ENCODE data around the gene RNF44.

Gene RNF44

GRCh38 chr5:176521699-176522263 is 15.4 kb downstream of the RNF44 start:
- H3K4me3 ChIP-seq (ENCODE audit: low read length in 2 of 2), result no peak overlapping the region
- H3K27ac ChIP-seq (ENCODE audit: low read depth in 2 of 2, low read length in 2 of 2), result no peak overlapping the region
- no peak overlapping the region for H3K9ac ChIP-seq (ENCODE audit: low read depth in 1 of 2, low read length in 2 of 2)
- no peaks in the 10 kb centered on the region for H3K9me3 ChIP-seq (ENCODE audit: control insufficient read depth in 2 of 2, low read length in 2 of 2)
- no peaks in the 10 kb centered on the region for H3K36me3 ChIP-seq (ENCODE audit: control insufficient read depth in 2 of 2, insufficient read depth in 2 of 2, low read length in 2 of 2)
- H3K4me1 ChIP-seq (ENCODE audit: control insufficient read depth in 2 of 2, insufficient read depth in 2 of 2, low read length in 2 of 2), result peaks cover 0 to 2% of the 10 kb centered on the region in 2 donors
- H3K27me3 ChIP-seq (ENCODE audit: control insufficient read depth in 2 of 2, insufficient read depth in 2 of 2, low read length in 2 of 2), result no peaks in the 10 kb centered on the region

GRCh38 chr5:176521286-176521685 is 15.9 kb downstream of the RNF44 start:
- H3K27me3 ChIP-seq (ENCODE audit: control insufficient read depth in 2 of 2, insufficient read depth in 2 of 2, low read length in 2 of 2), result no peaks in the 10 kb centered on the region
- no peak overlapping the region for H3K27ac ChIP-seq (ENCODE audit: low read depth in 2 of 2, low read length in 2 of 2)
- H3K4me3 ChIP-seq (ENCODE audit: low read length in 2 of 2), result no peak overlapping the region
- H3K9me3 ChIP-seq (ENCODE audit: control insufficient read depth in 2 of 2, low read length in 2 of 2), result no peaks in the 10 kb centered on the region
- H3K36me3 ChIP-seq (ENCODE audit: control insufficient read depth in 2 of 2, insufficient read depth in 2 of 2, low read length in 2 of 2), result no peaks in the 10 kb centered on the region
- no peak overlapping the region for H3K9ac ChIP-seq (ENCODE audit: low read depth in 1 of 2, low read length in 2 of 2)
- H3K4me1 ChIP-seq (ENCODE audit: control insufficient read depth in 2 of 2, insufficient read depth in 2 of 2, low read length in 2 of 2), result peaks cover 0 to 2% of the 10 kb centered on the region in 2 donors

GRCh38 chr5:176519810-176520720 is 17.1 kb downstream of the RNF44 start:
- no peaks in the 10 kb centered on the region for H3K36me3 ChIP-seq (ENCODE audit: control insufficient read depth in 2 of 2, insufficient read depth in 2 of 2, low read length in 2 of 2)
- no peak overlapping the region for H3K4me3 ChIP-seq (ENCODE audit: low read length in 2 of 2)
- H3K27me3 ChIP-seq (ENCODE audit: control insufficient read depth in 2 of 2, insufficient read depth in 2 of 2, low read length in 2 of 2), result no peaks in the 10 kb centered on the region
- no peak overlapping the region for H3K9ac ChIP-seq (ENCODE audit: low read depth in 1 of 2, low read length in 2 of 2)
- H3K27ac ChIP-seq (ENCODE audit: low read depth in 2 of 2, low read length in 2 of 2), result no peak overlapping the region
- H3K4me1 ChIP-seq (ENCODE audit: control insufficient read depth in 2 of 2, insufficient read depth in 2 of 2, low read length in 2 of 2), result peaks cover 0 to 2% of the 10 kb centered on the region in 2 donors
- no peaks in the 10 kb centered on the region for H3K9me3 ChIP-seq (ENCODE audit: control insufficient read depth in 2 of 2, low read length in 2 of 2)

DNA sequence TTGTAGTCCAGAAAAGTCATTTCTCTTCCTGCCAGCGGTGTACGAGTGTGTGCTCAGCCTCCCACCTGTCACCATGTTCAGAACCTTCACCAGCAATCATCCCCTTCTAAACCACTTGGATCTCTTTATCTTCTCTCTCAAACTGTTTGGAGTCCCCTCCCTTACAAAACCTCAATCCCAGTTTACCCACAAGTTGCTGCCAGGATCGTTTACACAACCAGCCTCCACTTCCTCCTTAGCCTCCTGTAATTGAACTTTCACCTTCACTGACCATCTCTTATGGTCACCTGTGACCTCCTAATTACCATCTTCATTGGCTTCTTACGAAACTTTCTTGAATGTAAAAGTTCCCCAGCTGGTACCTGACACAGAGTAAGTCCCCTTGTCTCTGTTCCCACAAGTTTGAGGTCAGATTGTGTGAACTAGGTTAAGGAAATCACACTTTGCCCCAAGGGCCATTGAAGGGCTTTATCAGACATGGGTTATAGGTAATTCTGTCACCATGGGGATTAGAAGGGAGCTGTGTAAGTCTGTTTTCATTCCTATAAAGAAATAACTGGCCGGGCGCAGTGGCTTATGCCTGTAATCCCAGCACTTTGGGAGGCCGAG is 20.0 kb downstream of the RNF44 start:
- Histone ChIP-seq H3K4me3 (ENCODE audit: low read length in 2 of 2) (no peak overlapping the region), H3K4me1 (ENCODE audit: control insufficient read depth in 2 of 2, insufficient read depth in 2 of 2, low read length in 2 of 2) (peaks cover 0 to 2% of the 10 kb centered on the region in 2 donors), H3K27me3 (ENCODE audit: control insufficient read depth in 2 of 2, insufficient read depth in 2 of 2, low read length in 2 of 2) (no peaks in the 10 kb centered on the region), H3K36me3 (ENCODE audit: control insufficient read depth in 2 of 2, insufficient read depth in 2 of 2, low read length in 2 of 2) (no peaks in the 10 kb centered on the region), H3K9ac (ENCODE audit: low read depth in 1 of 2, low read length in 2 of 2) (no peak overlapping the region), H3K9me3 (ENCODE audit: control insufficient read depth in 2 of 2, low read length in 2 of 2) (no peaks in the 10 kb centered on the region), H3K27ac (ENCODE audit: low read depth in 2 of 2, low read length in 2 of 2) (no peak overlapping the region)

GRCh38 chr5:176515396-176515795 is 21.8 kb downstream of the RNF44 start:
- Histone ChIP-seq H3K36me3 (ENCODE audit: control insufficient read depth in 2 of 2, insufficient read depth in 2 of 2, low read length in 2 of 2) (no peaks in the 10 kb centered on the region), H3K4me1 (ENCODE audit: control insufficient read depth in 2 of 2, insufficient read depth in 2 of 2, low read length in 2 of 2) (peaks cover 0 to 2% of the 10 kb centered on the region in 2 donors), H3K27me3 (ENCODE audit: control insufficient read depth in 2 of 2, insufficient read depth in 2 of 2, low read length in 2 of 2) (no peaks in the 10 kb centered on the region), H3K27ac (ENCODE audit: low read depth in 2 of 2, low read length in 2 of 2) (no peak overlapping the region), H3K9ac (ENCODE audit: low read depth in 1 of 2, low read length in 2 of 2) (no peak overlapping the region), H3K9me3 (ENCODE audit: control insufficient read depth in 2 of 2, low read length in 2 of 2) (no peaks in the 10 kb centered on the region), H3K4me3 (ENCODE audit: low read length in 2 of 2) (no peak overlapping the region)

DNA sequence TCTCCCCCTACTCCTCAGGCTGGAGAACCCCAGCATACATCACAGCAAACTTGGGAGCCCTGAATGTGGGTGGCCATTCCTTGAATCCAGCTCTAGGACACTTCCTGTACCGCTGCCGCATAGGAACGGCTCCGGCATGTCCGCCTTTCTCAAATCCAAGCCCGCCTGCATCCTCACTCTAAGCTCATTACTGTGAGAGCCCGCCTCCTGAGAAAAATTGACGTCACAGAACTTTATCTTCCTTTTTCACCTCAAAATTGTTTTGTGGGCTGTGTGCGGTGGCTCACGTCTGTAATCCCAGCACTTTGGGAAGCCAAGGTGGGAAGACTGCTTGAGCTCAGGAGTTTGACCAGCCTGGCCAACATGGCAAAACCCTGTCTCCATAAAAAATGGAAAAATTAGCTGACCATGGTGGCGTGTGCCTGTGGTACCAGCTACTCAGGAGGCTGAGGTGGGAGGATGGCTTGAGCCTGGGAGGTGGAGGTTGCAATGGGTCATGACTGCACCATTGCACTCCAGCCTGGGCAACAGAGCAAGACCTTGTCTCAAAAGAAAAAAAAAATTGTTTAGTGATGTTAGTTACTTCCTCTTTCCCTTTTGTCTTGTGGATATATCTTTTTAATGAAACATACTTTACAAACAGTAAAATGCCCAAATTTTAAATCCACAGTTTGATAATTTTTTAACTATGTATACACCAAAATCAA is 22.8 kb downstream of the RNF44 start:
- H3K27ac ChIP-seq (ENCODE audit: low read depth in 2 of 2, low read length in 2 of 2), result no peak overlapping the region
- no peaks in the 10 kb centered on the region for H3K27me3 ChIP-seq (ENCODE audit: control insufficient read depth in 2 of 2, insufficient read depth in 2 of 2, low read length in 2 of 2)
- H3K9ac ChIP-seq (ENCODE audit: low read depth in 1 of 2, low read length in 2 of 2), result no peak overlapping the region
- no peaks in the 10 kb centered on the region for H3K36me3 ChIP-seq (ENCODE audit: control insufficient read depth in 2 of 2, insufficient read depth in 2 of 2, low read length in 2 of 2)
- H3K9me3 ChIP-seq (ENCODE audit: control insufficient read depth in 2 of 2, low read length in 2 of 2), result no peaks in the 10 kb centered on the region
- no peak overlapping the region for H3K4me3 ChIP-seq (ENCODE audit: low read length in 2 of 2)
- H3K4me1 ChIP-seq (ENCODE audit: control insufficient read depth in 2 of 2, insufficient read depth in 2 of 2, low read length in 2 of 2), result no peaks in the 10 kb centered on the region

GRCh38 chr5:176513788-176514187 is 23.4 kb downstream of the RNF44 start:
- no peak overlapping the region for H3K27ac ChIP-seq (ENCODE audit: low read depth in 2 of 2, low read length in 2 of 2)
- no peak overlapping the region for H3K9ac ChIP-seq (ENCODE audit: low read depth in 1 of 2, low read length in 2 of 2)
- no peaks in the 10 kb centered on the region for H3K4me1 ChIP-seq (ENCODE audit: control insufficient read depth in 2 of 2, insufficient read depth in 2 of 2, low read length in 2 of 2)
- H3K9me3 ChIP-seq (ENCODE audit: control insufficient read depth in 2 of 2, low read length in 2 of 2), result no peaks in the 10 kb centered on the region
- no peak overlapping the region for H3K4me3 ChIP-seq (ENCODE audit: low read length in 2 of 2)
- peaks cover 1 to 4% of the 10 kb centered on the region in 2 donors for H3K36me3 ChIP-seq (ENCODE audit: control insufficient read depth in 2 of 2, insufficient read depth in 2 of 2, low read length in 2 of 2)
- no peaks in the 10 kb centered on the region for H3K27me3 ChIP-seq (ENCODE audit: control insufficient read depth in 2 of 2, insufficient read depth in 2 of 2, low read length in 2 of 2)

DNA sequence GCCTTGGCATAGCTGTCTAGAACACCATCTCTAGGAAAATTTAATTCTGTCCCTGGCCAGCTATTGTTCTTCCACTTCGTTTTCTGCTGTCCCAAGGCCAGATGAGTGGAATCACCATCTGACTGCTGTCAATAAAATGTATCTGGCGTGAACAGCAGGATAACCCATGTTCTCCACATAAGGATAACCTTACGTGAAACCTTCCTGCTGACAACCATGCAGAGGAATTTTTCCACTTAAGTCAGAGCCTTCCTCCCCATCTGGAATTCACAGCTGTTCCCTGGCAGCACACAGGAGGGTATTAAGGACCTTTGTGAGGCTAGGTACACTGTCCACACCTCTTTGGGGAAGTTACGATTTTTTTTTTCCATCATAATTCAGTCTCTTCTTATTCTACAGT is 28.6 kb downstream of the RNF44 start:
- H3K9ac ChIP-seq (ENCODE audit: low read depth in 1 of 2, low read length in 2 of 2), result no peak overlapping the region
- H3K9me3 ChIP-seq (ENCODE audit: control insufficient read depth in 2 of 2, low read length in 2 of 2), result no peaks in the 10 kb centered on the region
- no peak overlapping the region for H3K4me3 ChIP-seq (ENCODE audit: low read length in 2 of 2)
- H3K4me1 ChIP-seq (ENCODE audit: control insufficient read depth in 2 of 2, insufficient read depth in 2 of 2, low read length in 2 of 2), result no peaks in the 10 kb centered on the region
- no peaks in the 10 kb centered on the region for H3K27me3 ChIP-seq (ENCODE audit: control insufficient read depth in 2 of 2, insufficient read depth in 2 of 2, low read length in 2 of 2)
- no peak overlapping the region for H3K27ac ChIP-seq (ENCODE audit: low read depth in 2 of 2, low read length in 2 of 2)
- H3K36me3 ChIP-seq (ENCODE audit: control insufficient read depth in 2 of 2, insufficient read depth in 2 of 2, low read length in 2 of 2), result peaks cover 22 to 38% of the 10 kb centered on the region in 2 donors

DNA sequence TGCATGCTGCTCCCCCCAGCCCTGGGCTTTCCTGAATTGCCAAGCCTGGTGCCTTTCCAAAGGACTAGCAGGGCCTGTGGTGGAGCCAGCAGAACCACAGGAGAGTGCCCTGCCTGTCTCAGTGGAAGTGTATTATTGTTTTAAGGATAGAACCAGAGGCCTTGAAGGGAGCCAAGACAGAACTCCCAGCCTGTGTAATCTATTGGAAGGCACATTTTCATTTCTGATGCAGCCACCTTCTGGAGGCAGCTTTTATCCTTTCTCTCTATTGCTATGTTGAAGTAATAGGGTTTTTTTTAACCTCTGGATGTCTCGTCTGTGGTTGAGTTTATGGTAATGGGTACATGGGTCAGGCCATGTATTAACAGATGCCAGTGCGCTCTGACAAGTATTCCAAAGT is 29.3 kb downstream of the RNF44 start:
- Histone ChIP-seq H3K4me3 (ENCODE audit: low read length in 2 of 2) (no peak overlapping the region), H3K27me3 (ENCODE audit: control insufficient read depth in 2 of 2, insufficient read depth in 2 of 2, low read length in 2 of 2) (no peaks in the 10 kb centered on the region), H3K9ac (ENCODE audit: low read depth in 1 of 2, low read length in 2 of 2) (no peak overlapping the region), H3K27ac (ENCODE audit: low read depth in 2 of 2, low read length in 2 of 2) (no peak overlapping the region), H3K9me3 (ENCODE audit: control insufficient read depth in 2 of 2, low read length in 2 of 2) (no peaks in the 10 kb centered on the region), H3K36me3 (ENCODE audit: control insufficient read depth in 2 of 2, insufficient read depth in 2 of 2, low read length in 2 of 2) (peaks cover 22 to 38% of the 10 kb centered on the region in 2 donors), H3K4me1 (ENCODE audit: control insufficient read depth in 2 of 2, insufficient read depth in 2 of 2, low read length in 2 of 2) (no peaks in the 10 kb centered on the region)

DNA sequence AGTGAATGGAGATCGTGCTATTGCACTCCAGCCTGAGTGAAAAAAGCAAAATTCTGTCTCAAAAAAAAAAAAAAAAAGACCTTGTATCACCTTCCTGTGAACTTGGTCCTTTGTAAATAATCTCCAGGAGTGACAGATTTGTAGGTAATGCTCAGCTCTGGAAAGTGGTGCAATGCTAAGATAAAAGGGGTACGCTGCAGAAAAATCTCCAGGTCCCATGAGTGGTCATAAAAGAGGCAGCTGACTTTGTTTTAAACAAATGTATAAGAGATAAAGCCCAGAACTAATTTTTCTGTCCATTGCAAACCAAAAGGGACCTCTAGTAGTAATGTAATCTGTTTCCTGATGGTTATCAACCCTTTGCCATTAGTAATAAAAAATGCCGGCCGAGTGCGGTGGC is 33.7 kb downstream of the RNF44 start:
- no peaks in the 10 kb centered on the region for H3K4me1 ChIP-seq (ENCODE audit: control insufficient read depth in 2 of 2, insufficient read depth in 2 of 2, low read length in 2 of 2)
- H3K9ac ChIP-seq (ENCODE audit: low read depth in 1 of 2, low read length in 2 of 2), result no peak overlapping the region
- no peak overlapping the region for H3K4me3 ChIP-seq (ENCODE audit: low read length in 2 of 2)
- peaks cover 50 to 62% of the 10 kb centered on the region in 2 donors for H3K36me3 ChIP-seq (ENCODE audit: control insufficient read depth in 2 of 2, insufficient read depth in 2 of 2, low read length in 2 of 2)
- H3K27ac ChIP-seq (ENCODE audit: low read depth in 2 of 2, low read length in 2 of 2), result no peak overlapping the region
- H3K9me3 ChIP-seq (ENCODE audit: control insufficient read depth in 2 of 2, low read length in 2 of 2), result no peaks in the 10 kb centered on the region
- H3K27me3 ChIP-seq (ENCODE audit: control insufficient read depth in 2 of 2, insufficient read depth in 2 of 2, low read length in 2 of 2), result no peaks in the 10 kb centered on the region
